ENCODE data around the gene PCNX4. TPM values are rescaled to one million over a fixed set of nuclear protein-coding genes. Genes with fewer than 3 reads are reported as not detected.

The PCNX4 gene
- total RNA-seq, 1 experiment from 2014 or later, result 60.0 TPM

- no peak for ATAC-seq
- no peak for DNase-seq (ENCODE audit: low read depth, low spot score)
- peak overlapping the region; percentile 39 for H3K27ac ChIP-seq (ENCODE audit: low read length)
- H3K36me3 ChIP-seq (ENCODE audit: control insufficient read depth, insufficient read depth, low read length), result no peaks in the 10 kb centered on the region; the same call in none of the 2 replicates
- CTCF ChIA-PET, result no interaction called here
- H3K4me1 ChIP-seq (ENCODE audit: control insufficient read depth, insufficient read depth, low read length), result peaks cover 18% of the 10 kb centered on the region
- TF ChIP-seq REST (IDR thresholded peaks at IDR 0.05; ENCODE audit: insufficient read depth in 1 of 2, low read depth in 2 of 2, low read length in 1 of 2) (no peak), SIN3A (IDR thresholded peaks at IDR 0.05; ENCODE audit: borderline replicate concordance, insufficient read depth, low read depth, low read length) (no peak), POLR2AphosphoS5 (IDR thresholded peaks at IDR 0.05; ENCODE audit: low read depth, low read length) (no peak), CTCF (IDR thresholded peaks at IDR 0.05) (no peak), TCF7L2 (IDR thresholded peaks at IDR 0.05; ENCODE audit: low read depth, low read length) (no peak)
- BruUV-seq (replicated peaks), result no TSS peak
- intact Hi-C loops (cut with micrococcal nuclease; ENCODE audit: unreplicated experiment), result loop anchor here (10.0 kb wide), 1 partner anchor 70 kb away; the partner anchor contains the start of gene DHRS7
- POLR2A ChIA-PET, result no interaction called here
- H3K9me3 ChIP-seq (ENCODE audit: control insufficient read depth, insufficient read depth, low read depth, low read length), result no peaks in the 10 kb centered on the region
- H3K27me3 ChIP-seq (ENCODE audit: control insufficient read depth, insufficient read depth, low read length), result no peaks in the 10 kb centered on the region
- in situ Hi-C loops (cut with HindIII; ENCODE audit: low pct_unique_long_range_greater_than_20kb, low sequenced_read_pairs), result no loop called here
- H3K4me3 ChIP-seq (ENCODE audit: low read depth in 2 of 2, low read length in 2 of 2), result no peak overlapping the region
These were observed 3.5 kb downstream of the PCNX4 start for GRCh38 chr14:60095231-60095630.

- BruUV-seq (replicated peaks), result no TSS peak
- in situ Hi-C loops (cut with HindIII; ENCODE audit: low pct_unique_long_range_greater_than_20kb, low sequenced_read_pairs), result no loop called here
These were observed 4.2 kb downstream of the PCNX4 start for GRCh38 chr14:60095781-60096450.

More at GRCh38 chr14:60095781-60096450, 4.2 kb downstream of the PCNX4 start:
- DNase-seq (ENCODE audit: low read depth, low spot score), result no peak
- ChIA-PET POLR2A (no interaction called here), CTCF (no interaction called here)
- no peaks in the 10 kb centered on the region for H3K27me3 ChIP-seq (ENCODE audit: control insufficient read depth, insufficient read depth, low read length)
- TF ChIP-seq TCF7L2 (IDR thresholded peaks at IDR 0.05; ENCODE audit: low read depth, low read length), result no peak
- TF ChIP-seq POLR2AphosphoS5 (IDR thresholded peaks at IDR 0.05; ENCODE audit: low read depth, low read length), result no peak
- TF ChIP-seq REST (IDR thresholded peaks at IDR 0.05; ENCODE audit: insufficient read depth in 1 of 2, low read depth in 2 of 2, low read length in 1 of 2), result no peak
- no peak for TF ChIP-seq SIN3A (IDR thresholded peaks at IDR 0.05; ENCODE audit: borderline replicate concordance, insufficient read depth, low read depth, low read length)
- TF ChIP-seq CTCF (IDR thresholded peaks at IDR 0.05), result no peak
- H3K9me3 ChIP-seq (ENCODE audit: control insufficient read depth, insufficient read depth, low read depth, low read length), result no peaks in the 10 kb centered on the region
- H3K27ac ChIP-seq (ENCODE audit: low read length), result peak overlapping the region; percentile 39; the same call in 1 of the 2 replicates
- intact Hi-C loops (cut with micrococcal nuclease; ENCODE audit: unreplicated experiment), result loop anchor here (10.0 kb wide), 1 partner anchor 69 kb away; the partner anchor contains the start of gene DHRS7
- no peaks in the 10 kb centered on the region; the same call in none of the 2 replicates for H3K36me3 ChIP-seq (ENCODE audit: control insufficient read depth, insufficient read depth, low read length)
- H3K4me1 ChIP-seq (ENCODE audit: control insufficient read depth, insufficient read depth, low read length), result peaks cover 15% of the 10 kb centered on the region
- no peak for ATAC-seq
- H3K4me3 ChIP-seq (ENCODE audit: low read depth in 2 of 2, low read length in 2 of 2), result no peak overlapping the region

Measured in Panc1 (cell line).